SK-N-SH treated with all-trans-retinoic acid at 6 μM for 48 hours (cell line): Measurements from ENCODE around the gene PPM1K.

ENCODE experiments used
- ATAC-seq: fragments of 200-7000 bp; cut with Tn5 transposase; 3 replicates; pipeline ENCODE4 v1.9.1; 2020; ENCODE audit warnings: mild to moderate bottlenecking, moderate library complexity
- ARNTL ChIP-seq: fragments of 450-650 bp; formaldehyde crosslinking; IDR thresholded peaks from 2 replicates; pipeline ENCODE4 v1.5.0; 2020; ENCODE audit warnings: low read depth, mild to moderate bottlenecking, moderate library complexity, borderline replicate concordance
- BACH2 ChIP-seq: fragments of 250-450 bp; sonication (Bioruptor Pico); IDR thresholded peaks from 2 replicates; pipeline ENCODE4 v1.9.0; 2021; ENCODE audit warnings: mild to moderate bottlenecking, borderline replicate concordance
- CSDC2 ChIP-seq: fragments of 250-450 bp; sonication (Bioruptor Pico); IDR thresholded peaks from 2 replicates; pipeline ENCODE4 v1.5.0; 2020; ENCODE audit warnings: mild to moderate bottlenecking, moderate library complexity
- CSRNP3 ChIP-seq: fragments of 250-450 bp; sonication (Bioruptor Pico); IDR thresholded peaks from 2 replicates; pipeline ENCODE4 v1.5.1; 2021; ENCODE audit warnings: mild to moderate bottlenecking, moderate library complexity
- ESRRG ChIP-seq: fragments of 250-450 bp; sonication (Bioruptor Pico); IDR thresholded peaks from 2 replicates; pipeline ENCODE4 v1.6.1; 2021; ENCODE audit warnings: mild to moderate bottlenecking
- GLIS3 ChIP-seq: fragments of 250-450 bp; sonication (Bioruptor Pico); IDR thresholded peaks from 2 replicates; pipeline ENCODE4 v1.5.0; 2020; ENCODE audit warnings: mild to moderate bottlenecking, moderate library complexity
- ISL1 ChIP-seq: fragments of 250-450 bp; sonication (Bioruptor Pico); IDR thresholded peaks from 2 replicates; pipeline ENCODE4 v2.1.2; 2022; ENCODE audit warnings: mild to moderate bottlenecking, moderate library complexity
- POU6F1 ChIP-seq: fragments of 250-450 bp; sonication (Bioruptor Pico); IDR thresholded peaks from 2 replicates; pipeline ENCODE4 v1.8.0; 2021; ENCODE audit warnings: low read depth, mild to moderate bottlenecking, moderate library complexity, borderline replicate concordance
- PPARA ChIP-seq: fragments of 250-450 bp; sonication (Bioruptor Pico); IDR thresholded peaks from 2 replicates; pipeline ENCODE4 v1.5.0; 2020; ENCODE audit warnings: mild to moderate bottlenecking, borderline replicate concordance
- SNAI2 ChIP-seq: fragments of 250-450 bp; sonication (Bioruptor Pico); IDR thresholded peaks from 2 replicates; pipeline ENCODE4 v1.5.0; 2020; ENCODE audit warnings: mild to moderate bottlenecking, moderate library complexity
- TCF4 ChIP-seq: fragments of 250-450 bp; sonication (Bioruptor Pico); IDR thresholded peaks from 2 replicates; pipeline ENCODE4 v1.8.0; 2021; ENCODE audit warnings: mild to moderate bottlenecking, moderate library complexity, borderline replicate concordance
- TOX ChIP-seq: fragments of 250-450 bp; sonication (Bioruptor Pico); IDR thresholded peaks from 2 replicates; pipeline ENCODE4 v1.8.0; 2021; ENCODE audit warnings: mild to moderate bottlenecking, moderate library complexity, borderline replicate concordance
- ZC3H10 ChIP-seq: fragments of 250-450 bp; sonication (Bioruptor Pico); IDR thresholded peaks from 2 replicates; pipeline ENCODE4 v1.5.1; 2021; ENCODE audit warnings: mild to moderate bottlenecking, moderate library complexity
- ZFP3 ChIP-seq: fragments of 250-450 bp; sonication (Bioruptor Pico); IDR thresholded peaks from 2 replicates; pipeline ENCODE4 v1.5.0; 2020; ENCODE audit warnings: mild to moderate bottlenecking, moderate library complexity
- ZFP30 ChIP-seq: fragments of 450-650 bp; formaldehyde crosslinking; IDR thresholded peaks from 2 replicates; pipeline ENCODE4 v1.5.0; 2022; ENCODE audit warnings: mild to moderate bottlenecking, moderate library complexity
- ZNF565 ChIP-seq: fragments of 450-650 bp; formaldehyde crosslinking; conservative IDR thresholded peaks from 2 replicates; pipeline ENCODE4 v1.5.0; 2020; ENCODE audit warnings: low read depth, mild to moderate bottlenecking, moderate library complexity
- ZNF70 ChIP-seq: fragments of 450-650 bp; formaldehyde crosslinking; IDR thresholded peaks from 2 replicates; pipeline ENCODE4 v1.5.0; 2020; ENCODE audit warnings: mild to moderate bottlenecking, moderate library complexity
- ZNF8 ChIP-seq: fragments of 450-650 bp; formaldehyde crosslinking; IDR thresholded peaks from 2 replicates; pipeline ENCODE4 v1.5.0; 2020; ENCODE audit warnings: mild to moderate bottlenecking, moderate library complexity
- TF ChIP-seq, protein P1 (sequence below): fragments of 250-450 bp; sonication (Bioruptor Pico); IDR thresholded peaks from 2 replicates; pipeline ENCODE4 v1.5.0; 2020; ENCODE audit warnings: mild to moderate bottlenecking, moderate library complexity
- TF ChIP-seq, protein P2 (sequence below): fragments of 250-450 bp; sonication (Bioruptor Pico); IDR thresholded peaks from 2 replicates; pipeline ENCODE4 v1.8.0; 2020; ENCODE audit warnings: mild to moderate bottlenecking, moderate library complexity, borderline replicate concordance
- TF ChIP-seq, protein P3 (sequence below): fragments of 250-450 bp; sonication (Bioruptor Pico); IDR thresholded peaks from 2 replicates; pipeline ENCODE4 v1.5.1; 2020; ENCODE audit warnings: low read depth, mild to moderate bottlenecking, moderate library complexity

PPM1K gene

GRCh38 chr4:88247148-88247547 is 37.2 kb downstream of the PPM1K start:
- no peak for ATAC-seq
- TF ChIP-seq PPARA (no peak), CSRNP3 (CRISPR knock-in tag) (no peak), POU6F1 (CRISPR knock-in tag) (no peak), GLIS3 (CRISPR knock-in tag) (no peak), TOX (CRISPR knock-in tag) (no peak), ZNF70 (CRISPR knock-in tag) (no peak), ESRRG (CRISPR knock-in tag) (no peak), CSDC2 (CRISPR knock-in tag) (no peak), ZNF565 (CRISPR knock-in tag) (no peak)
- TF ChIP-seq, protein P1, sequence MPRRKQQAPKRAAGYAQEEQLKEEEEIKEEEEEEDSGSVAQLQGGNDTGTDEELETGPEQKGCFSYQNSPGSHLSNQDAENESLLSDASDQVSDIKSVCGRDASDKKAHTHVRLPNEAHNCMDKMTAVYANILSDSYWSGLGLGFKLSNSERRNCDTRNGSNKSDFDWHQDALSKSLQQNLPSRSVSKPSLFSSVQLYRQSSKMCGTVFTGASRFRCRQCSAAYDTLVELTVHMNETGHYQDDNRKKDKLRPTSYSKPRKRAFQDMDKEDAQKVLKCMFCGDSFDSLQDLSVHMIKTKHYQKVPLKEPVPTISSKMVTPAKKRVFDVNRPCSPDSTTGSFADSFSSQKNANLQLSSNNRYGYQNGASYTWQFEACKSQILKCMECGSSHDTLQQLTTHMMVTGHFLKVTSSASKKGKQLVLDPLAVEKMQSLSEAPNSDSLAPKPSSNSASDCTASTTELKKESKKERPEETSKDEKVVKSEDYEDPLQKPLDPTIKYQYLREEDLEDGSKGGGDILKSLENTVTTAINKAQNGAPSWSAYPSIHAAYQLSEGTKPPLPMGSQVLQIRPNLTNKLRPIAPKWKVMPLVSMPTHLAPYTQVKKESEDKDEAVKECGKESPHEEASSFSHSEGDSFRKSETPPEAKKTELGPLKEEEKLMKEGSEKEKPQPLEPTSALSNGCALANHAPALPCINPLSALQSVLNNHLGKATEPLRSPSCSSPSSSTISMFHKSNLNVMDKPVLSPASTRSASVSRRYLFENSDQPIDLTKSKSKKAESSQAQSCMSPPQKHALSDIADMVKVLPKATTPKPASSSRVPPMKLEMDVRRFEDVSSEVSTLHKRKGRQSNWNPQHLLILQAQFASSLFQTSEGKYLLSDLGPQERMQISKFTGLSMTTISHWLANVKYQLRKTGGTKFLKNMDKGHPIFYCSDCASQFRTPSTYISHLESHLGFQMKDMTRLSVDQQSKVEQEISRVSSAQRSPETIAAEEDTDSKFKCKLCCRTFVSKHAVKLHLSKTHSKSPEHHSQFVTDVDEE (CRISPR knock-in tag) = no peak

DNA sequence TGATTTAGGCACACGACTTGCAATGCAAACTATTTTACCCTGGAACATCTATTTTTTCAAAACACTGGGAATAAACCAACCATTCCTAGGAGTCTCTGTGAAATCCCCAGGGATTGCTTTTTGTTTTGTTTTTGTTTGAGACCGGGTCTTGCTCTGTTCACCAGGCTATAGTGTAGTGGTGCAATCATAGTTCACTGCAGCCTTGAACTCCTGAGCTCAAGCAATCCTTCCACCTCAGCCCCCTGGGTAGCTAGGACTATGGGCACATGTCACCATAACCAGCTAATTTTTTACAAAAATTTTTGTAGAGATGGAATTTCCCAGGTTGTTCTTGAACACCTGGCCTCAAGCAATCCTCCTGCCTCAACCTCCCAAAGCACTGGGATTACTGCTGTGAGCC is 37.8 kb downstream of the PPM1K start:
- TF ChIP-seq CSRNP3 (CRISPR knock-in tag) (no peak), TCF4 (CRISPR knock-in tag) (no peak), ISL1 (CRISPR knock-in tag) (no peak), SNAI2 (no peak), BACH2 (CRISPR knock-in tag) (no peak), ZFP30 (CRISPR knock-in tag) (no peak), ZNF565 (CRISPR knock-in tag) (no peak), PPARA (no peak), ZNF70 (CRISPR knock-in tag) (no peak)
- TF ChIP-seq, protein P2, sequence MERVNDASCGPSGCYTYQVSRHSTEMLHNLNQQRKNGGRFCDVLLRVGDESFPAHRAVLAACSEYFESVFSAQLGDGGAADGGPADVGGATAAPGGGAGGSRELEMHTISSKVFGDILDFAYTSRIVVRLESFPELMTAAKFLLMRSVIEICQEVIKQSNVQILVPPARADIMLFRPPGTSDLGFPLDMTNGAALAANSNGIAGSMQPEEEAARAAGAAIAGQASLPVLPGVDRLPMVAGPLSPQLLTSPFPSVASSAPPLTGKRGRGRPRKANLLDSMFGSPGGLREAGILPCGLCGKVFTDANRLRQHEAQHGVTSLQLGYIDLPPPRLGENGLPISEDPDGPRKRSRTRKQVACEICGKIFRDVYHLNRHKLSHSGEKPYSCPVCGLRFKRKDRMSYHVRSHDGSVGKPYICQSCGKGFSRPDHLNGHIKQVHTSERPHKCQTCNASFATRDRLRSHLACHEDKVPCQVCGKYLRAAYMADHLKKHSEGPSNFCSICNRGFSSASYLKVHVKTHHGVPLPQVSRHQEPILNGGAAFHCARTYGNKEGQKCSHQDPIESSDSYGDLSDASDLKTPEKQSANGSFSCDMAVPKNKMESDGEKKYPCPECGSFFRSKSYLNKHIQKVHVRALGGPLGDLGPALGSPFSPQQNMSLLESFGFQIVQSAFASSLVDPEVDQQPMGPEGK (CRISPR knock-in tag) = no peak
- ATAC-seq = no peak

DNA sequence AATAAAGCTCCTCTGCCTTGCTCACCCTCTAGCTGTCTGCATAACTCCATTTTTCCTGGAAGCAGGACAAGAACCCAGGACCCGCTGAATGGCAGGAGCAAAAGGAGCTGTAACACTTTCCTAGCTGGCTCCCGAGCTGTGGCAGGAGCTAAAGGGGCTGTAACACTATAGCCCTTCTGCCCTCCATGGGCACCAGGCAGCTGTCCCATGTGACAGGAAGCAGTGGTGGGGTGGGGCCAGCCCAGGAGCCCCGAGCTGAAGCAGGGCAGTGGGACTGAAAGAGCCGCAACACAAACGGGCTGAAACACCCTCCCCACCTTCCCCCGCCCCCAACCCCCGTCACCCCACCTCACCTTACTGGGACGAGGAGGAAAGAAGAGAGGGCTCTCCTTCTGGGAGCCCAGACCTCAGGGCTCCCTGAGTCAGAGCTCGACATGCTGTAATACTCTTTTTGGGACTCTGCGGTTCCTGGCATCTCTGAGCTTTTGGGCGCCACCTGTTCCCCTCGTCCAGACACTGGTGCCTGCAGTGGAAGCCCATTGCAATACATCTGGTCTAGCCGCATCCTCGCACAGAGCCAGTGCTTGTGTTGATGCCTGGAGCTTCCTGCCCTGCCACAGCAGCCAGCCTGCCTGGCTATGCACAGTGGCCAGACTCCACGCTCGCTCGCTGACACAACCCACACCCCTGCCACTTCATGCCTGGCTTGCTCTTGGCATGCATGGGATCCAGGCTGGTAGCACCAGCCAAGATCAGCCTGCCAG is 39.4 kb downstream of the PPM1K start:
- no peak for ATAC-seq
- TF ChIP-seq ZNF565 (CRISPR knock-in tag) = no peak
- no peak for TF ChIP-seq ZFP3 (CRISPR knock-in tag)
- no peak for TF ChIP-seq CSDC2 (CRISPR knock-in tag)
- no peak for TF ChIP-seq ESRRG (CRISPR knock-in tag)
- TF ChIP-seq, protein P3, sequence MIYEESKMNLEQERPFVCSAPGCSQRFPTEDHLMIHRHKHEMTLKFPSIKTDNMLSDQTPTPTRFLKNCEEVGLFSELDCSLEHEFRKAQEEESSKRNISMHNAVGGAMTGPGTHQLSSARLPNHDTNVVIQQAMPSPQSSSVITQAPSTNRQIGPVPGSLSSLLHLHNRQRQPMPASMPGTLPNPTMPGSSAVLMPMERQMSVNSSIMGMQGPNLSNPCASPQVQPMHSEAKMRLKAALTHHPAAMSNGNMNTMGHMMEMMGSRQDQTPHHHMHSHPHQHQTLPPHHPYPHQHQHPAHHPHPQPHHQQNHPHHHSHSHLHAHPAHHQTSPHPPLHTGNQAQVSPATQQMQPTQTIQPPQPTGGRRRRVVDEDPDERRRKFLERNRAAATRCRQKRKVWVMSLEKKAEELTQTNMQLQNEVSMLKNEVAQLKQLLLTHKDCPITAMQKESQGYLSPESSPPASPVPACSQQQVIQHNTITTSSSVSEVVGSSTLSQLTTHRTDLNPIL = no peak
- no peak for TF ChIP-seq ZC3H10 (CRISPR knock-in tag)
- TF ChIP-seq ARNTL (CRISPR knock-in tag) = no peak
- TF ChIP-seq, protein P2 (CRISPR knock-in tag) = no peak
- no peak for TF ChIP-seq ZNF8 (CRISPR knock-in tag)
- TF ChIP-seq GLIS3 (CRISPR knock-in tag) = no peak
- no peak for TF ChIP-seq PPARA
- TF ChIP-seq, protein P1 (CRISPR knock-in tag) = no peak
